ENCODE results near the gene EDEM1. TPM values are rescaled to one million over a fixed set of nuclear protein-coding genes. Genes with fewer than 3 reads are reported as not detected.
"Not testable (repeated sequence)": the region's sequence is repeated elsewhere in the genome, so short reads cannot be mapped to it uniquely, and the experiment has no call there.

EDEM1 gene
- total and polyA plus RNA-seq, 9 donors: 11.5 to 43.4 (median 27.2) TPM

GRCh38 chr3:5141760-5142159, 45.7 kb upstream of the EDEM1 start:
- Histone ChIP-seq H3K27ac (no peak overlapping the region), H3K4me3 (no peak overlapping the region), H3K4me1 (ENCODE audit: insufficient read depth) (peaks cover 7% of the 10 kb centered on the region), H3K27me3 (no peaks in the 10 kb centered on the region), H3K36me3 (no peaks in the 10 kb centered on the region), H3K9me3 (no peaks in the 10 kb centered on the region)
- TF ChIP-seq POLR2A (IDR thresholded peaks at IDR 0.05): no peak
- TF ChIP-seq EP300 (IDR thresholded peaks at IDR 0.05): no peak
- TF ChIP-seq CTCF (IDR thresholded peaks at IDR 0.05): no peak
- DNase-seq: no peak
- intact Hi-C loops (cut with DNase I): no loop called here
- WGBS, 3 donors: 97 to 99% (median 98%) methylated on average over 4 of the region's 4 CpGs

DNA sequence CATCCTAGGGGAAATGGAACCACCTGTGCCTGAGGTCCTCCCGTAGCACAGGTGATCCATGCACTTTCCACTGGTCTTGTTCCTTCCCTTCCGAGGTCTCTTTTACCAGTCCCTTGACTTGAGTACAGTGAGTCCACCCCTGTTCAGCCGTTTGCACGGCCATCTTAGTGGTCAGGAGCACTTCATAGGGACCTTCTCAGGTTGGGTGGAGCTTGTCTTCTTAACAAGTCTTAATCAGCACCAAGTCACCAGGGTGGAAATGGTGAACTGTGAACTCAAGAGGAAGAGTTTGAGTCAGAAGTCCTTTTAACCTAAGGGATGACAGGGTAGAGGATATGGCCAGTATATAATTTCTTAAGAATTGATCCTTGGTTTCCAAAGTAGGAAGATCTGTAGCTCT, 44.0 kb upstream of the EDEM1 start:
- intact Hi-C loops (cut with DNase I): no loop called here
- H3K9me3 ChIP-seq: no peaks in the 10 kb centered on the region
- WGBS, 3 donors: 96 to 99% (median 98%) methylated on average over 4 of the region's 4 CpGs
- H3K4me1 ChIP-seq (ENCODE audit: insufficient read depth): peaks cover 6% of the 10 kb centered on the region
- no peak overlapping the region for H3K27ac ChIP-seq
- no peak overlapping the region for H3K4me3 ChIP-seq
- DNase-seq: no peak
- H3K27me3 ChIP-seq: no peaks in the 10 kb centered on the region
- H3K36me3 ChIP-seq: no peaks in the 10 kb centered on the region
- no peak for TF ChIP-seq POLR2A (IDR thresholded peaks at IDR 0.05)
- TF ChIP-seq EP300 (IDR thresholded peaks at IDR 0.05): no peak

- H3K27ac ChIP-seq: no peak overlapping the region
- H3K27me3 ChIP-seq: no peaks in the 10 kb centered on the region
- 91 to 93% (median 93%) methylated on average over 5 of the region's 5 CpGs for WGBS, 3 donors
- H3K4me3 ChIP-seq: no peak overlapping the region
- H3K4me1 ChIP-seq (ENCODE audit: insufficient read depth): peaks cover 6% of the 10 kb centered on the region
- TF ChIP-seq CTCF (IDR thresholded peaks at IDR 0.05) (no peak), EP300 (IDR thresholded peaks at IDR 0.05) (no peak), POLR2A (IDR thresholded peaks at IDR 0.05) (no peak)
- no peak for DNase-seq
- no peaks in the 10 kb centered on the region for H3K9me3 ChIP-seq
- H3K36me3 ChIP-seq: no peaks in the 10 kb centered on the region
- intact Hi-C loops (cut with DNase I): no loop called here
Measured at GRCh38 chr3:5144316-5144994, 43.1 kb upstream of the EDEM1 start.

GRCh38 chr3:5145120-5145519, 42.4 kb upstream of the EDEM1 start:
- TF ChIP-seq CTCF (IDR thresholded peaks at IDR 0.05) (no peak), POLR2A (IDR thresholded peaks at IDR 0.05) (no peak), EP300 (IDR thresholded peaks at IDR 0.05) (no peak)
- Histone ChIP-seq H3K9me3 (no peaks in the 10 kb centered on the region), H3K4me1 (ENCODE audit: insufficient read depth) (peaks cover 7% of the 10 kb centered on the region), H3K4me3 (no peak overlapping the region), H3K27ac (no peak overlapping the region), H3K27me3 (no peaks in the 10 kb centered on the region), H3K36me3 (no peaks in the 10 kb centered on the region)
- no peak for DNase-seq
- 79 to 95% (median 82%) methylated on average over 5 of the region's 5 CpGs for WGBS, 3 donors
- intact Hi-C loops (cut with DNase I): no loop called here

GRCh38 chr3:5147152-5147551, 40.4 kb upstream of the EDEM1 start:
- H3K27me3 ChIP-seq; DNase-seq; H3K4me3 ChIP-seq; H3K4me1 ChIP-seq (ENCODE audit: insufficient read depth); H3K36me3 ChIP-seq; H3K9me3 ChIP-seq; H3K27ac ChIP-seq; intact Hi-C loops (cut with DNase I): not testable (repeated sequence)
- 96 to 99% (median 97%) methylated on average over 5 of the region's 5 CpGs for WGBS, 3 donors

Data from ovary (tissue), 9 donors.